ENCODE data around the gene ZNF24. TPM values are rescaled to one million over a fixed set of nuclear protein-coding genes. Genes with fewer than 3 reads are reported as not detected.

The ZNF24 gene
- total and polyA plus RNA-seq, 10 of the 15 experiments (the other 5 are each of a cell fraction or from before 2014, with no cell fraction given): 13.6 to 41.7 (median 28.3) TPM

- Histone ChIP-seq H3K4me1 (ENCODE audit: control insufficient read depth, insufficient read depth, low read length) (peaks cover 7% of the 10 kb centered on the region; the same call in 1 of the 2 replicates), H3K4me2 (ENCODE audit: control insufficient read depth, insufficient read depth) (peak overlapping the region; percentile 82; the same call in 1 of the 2 replicates), H2AFZ (ENCODE audit: control insufficient read depth, low read depth, low read length) (peak overlapping the region; percentile 80), H3K9me3 (replicated peaks; ENCODE audit: control insufficient read depth, insufficient read depth, low read length) (peaks cover 2% of the 10 kb centered on the region; the same call in 2 of the 3 replicates), H3K9ac (ENCODE audit: control insufficient read depth, insufficient read depth, low read length) (no peak overlapping the region), H3K27ac (ENCODE audit: control insufficient read depth, insufficient read depth) (no peak overlapping the region), H3K36me3 (ENCODE audit: control insufficient read depth in 2 of 2, insufficient read depth in 2 of 2, low read length in 1 of 2) (no peaks in the 10 kb centered on the region), H4K20me1 (ENCODE audit: control insufficient read depth, insufficient read depth) (no peaks in the 10 kb centered on the region), H3K79me2 (ENCODE audit: control insufficient read depth, insufficient read depth, low read length) (peaks cover 35% of the 10 kb centered on the region), H3K4me3 (no peak overlapping the region), H3K27me3 (replicated peaks in 1 of 2; ENCODE audit: control insufficient read depth in 2 of 2, insufficient read depth in 2 of 2, low read length in 1 of 2) (no peaks in the 10 kb centered on the region)
- ChIA-PET RAD21 (ENCODE audit: unreplicated experiment) (interaction anchor here (0.8 to 3.0 kb wide), 6 partner anchors 9 to 180 kb away, joined by 3 to 17 read pairs (median 4); no protein-coding TSS in a partner anchor), POLR2A (interaction anchor here (0.6 to 2.1 kb wide), 4 partner anchors 12 to 113 kb away, joined by 3 to 13 read pairs (median 3); partner anchors contain the start of gene ZSCAN30), SMC1A (ENCODE audit: uncharacterized antibody, unreplicated experiment) (interaction anchor here (0.8 to 2.6 kb wide), 10 partner anchors 9 to 317 kb away, joined by 3 to 21 read pairs (median 3); partner anchors contain the start of genes ZNF397 and ZSCAN30), CTCF (interaction anchor here (0.7 to 3.8 kb wide), 8 partner anchors 9 to 116 kb away, joined by 3 to 41 read pairs (median 7); partner anchors contain the start of gene ZNF397)
- in situ Hi-C loops (cut with MboI) (loop anchor here (10.0 kb wide), 1 partner anchor 321 kb away; no protein-coding TSS in a partner anchor), intact Hi-C loops (cut with micrococcal nuclease; ENCODE audit: unreplicated experiment) (loop anchor here (2.0 to 10.0 kb wide), 2 partner anchors 105 to 301 kb away; partner anchors contain the start of genes MAPRE2 and ZNF397)
- DNase-seq (ENCODE audit: low read depth, low spot score): no peak
- 100% methylated on average over 1 of the region's 1 CpG for WGBS (ENCODE audit: insufficient coverage, insufficient replicate concordance, low lambda C conversion rate, missing lambda C conversion rate)
- no peak for TF ChIP-seq ZNF384 (IDR thresholded peaks at IDR 0.05; ENCODE audit: borderline replicate concordance, low read depth, low read length)
- no peak for TF ChIP-seq BHLHE40 (IDR thresholded peaks at IDR 0.05; ENCODE audit: borderline replicate concordance in 1 of 2, low read depth in 2 of 2, low read length in 1 of 2)
- TF ChIP-seq MLLT1 (IDR thresholded peaks at IDR 0.05): no peak
- TF ChIP-seq SREBF2 (IDR thresholded peaks at IDR 0.05; ENCODE audit: low read length): no peak
- TF ChIP-seq SPI1 (IDR thresholded peaks at IDR 0.05; ENCODE audit: borderline replicate concordance, insufficient read depth, low read depth, low read length): no peak
- TF ChIP-seq POLR2AphosphoS2 (IDR thresholded peaks at IDR 0.05; ENCODE audit: low read depth, low read length): no peak
- no peak for TF ChIP-seq SREBF1 (IDR thresholded peaks at IDR 0.05; ENCODE audit: low read length)
- TF ChIP-seq IRF3 (IDR thresholded peaks at IDR 0.05): no peak
- no TSS peak for BruUV-seq (replicated peaks)
- no peak for FAIRE-seq
- ATAC-seq: no peak
These were observed 1.7 kb upstream of the ZNF24 start for GRCh38 chr18:35345950-35346349.
